ENCODE data around the gene PRKAR1B.
"Not testable (repeated sequence)": the region's sequence is repeated elsewhere in the genome, so short reads cannot be mapped to it uniquely, and the experiment has no call there.

The PRKAR1B gene

DNA sequence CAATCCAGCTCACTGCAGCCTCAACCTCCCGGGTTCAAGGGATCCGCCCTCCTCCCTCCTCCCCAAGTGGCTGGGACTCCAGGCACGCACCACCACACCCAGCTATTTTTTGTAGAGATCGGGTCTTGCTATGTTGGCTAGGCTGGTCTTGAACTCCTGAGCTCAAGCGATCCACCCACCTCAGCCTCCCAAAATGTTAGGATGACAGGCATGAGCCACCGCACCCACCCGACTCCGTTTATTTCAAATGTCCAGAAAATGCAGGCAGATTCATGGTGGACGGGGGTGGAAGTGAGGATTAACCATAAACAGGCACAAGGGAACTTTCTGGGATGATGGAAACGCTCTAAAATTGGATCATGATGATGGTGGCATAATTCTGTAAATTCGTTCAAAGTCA, 85.1 kb downstream of the PRKAR1B start:
- DNase-seq (ENCODE audit: low read depth) = no peak
- no peak overlapping the region for H3K4me3 ChIP-seq (ENCODE audit: low read length)
- no peak for TF ChIP-seq CTCF (IDR thresholded peaks at IDR 0.05; ENCODE audit: insufficient read depth, low read depth, low read length, missing control alignments)

- H3K4me3 ChIP-seq (ENCODE audit: low read length) = no peak overlapping the region
- no peak for DNase-seq (ENCODE audit: low read depth)
- TF ChIP-seq CTCF (IDR thresholded peaks at IDR 0.05; ENCODE audit: insufficient read depth, low read depth, low read length, missing control alignments) = no peak
These were observed 85.8 kb downstream of the PRKAR1B start for GRCh38 chr7:641269-641671.

DNA sequence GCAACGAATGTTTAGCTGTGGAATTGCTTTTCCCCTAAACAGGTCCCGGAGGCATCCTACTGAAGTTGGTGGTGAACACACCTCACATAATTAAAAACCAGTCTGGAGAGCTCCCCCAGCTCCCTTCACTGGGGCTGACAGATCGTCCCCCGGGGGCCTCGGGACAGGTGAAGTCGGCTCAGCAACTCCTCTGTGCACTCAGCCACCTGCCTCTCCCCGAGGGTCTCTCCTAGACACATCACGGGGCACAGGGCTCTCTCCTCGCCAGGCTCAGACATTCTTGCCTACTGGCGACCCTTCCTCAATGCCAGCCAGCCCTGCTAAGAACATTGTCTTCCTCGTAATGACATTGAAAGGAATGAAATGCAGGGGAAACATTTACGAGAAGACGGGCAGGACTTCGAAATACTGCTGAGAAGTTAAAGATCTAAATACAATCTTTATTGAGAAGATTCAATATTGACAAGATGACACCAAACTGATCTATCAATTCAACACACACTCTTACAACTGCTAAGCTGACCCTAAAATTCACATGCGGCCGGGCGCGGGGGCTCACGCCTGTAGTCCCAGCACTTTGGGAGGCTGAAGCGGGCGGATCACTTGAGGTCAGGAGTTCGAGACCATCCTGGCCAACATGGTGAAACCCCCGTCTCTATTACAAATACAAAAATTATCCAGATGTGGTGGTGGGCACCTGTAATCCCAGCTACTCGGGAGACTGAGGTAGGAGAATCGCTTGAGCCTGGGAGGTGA, 88.6 kb downstream of the PRKAR1B start:
- H3K4me3 ChIP-seq (ENCODE audit: low read length) = no peak overlapping the region
- no peak for DNase-seq (ENCODE audit: low read depth)
- no peak for TF ChIP-seq CTCF (IDR thresholded peaks at IDR 0.05; ENCODE audit: insufficient read depth, low read depth, low read length, missing control alignments)

- DNase-seq (ENCODE audit: low read depth) = no peak
- no peak for TF ChIP-seq CTCF (IDR thresholded peaks at IDR 0.05; ENCODE audit: insufficient read depth, low read depth, low read length, missing control alignments)
- no peak overlapping the region for H3K4me3 ChIP-seq (ENCODE audit: low read length)
These were observed 89.3 kb downstream of the PRKAR1B start for GRCh38 chr7:637826-638225.

GRCh38 chr7:636396-636795, 90.7 kb downstream of the PRKAR1B start:
- TF ChIP-seq CTCF (IDR thresholded peaks at IDR 0.05; ENCODE audit: insufficient read depth, low read depth, low read length, missing control alignments) = no peak
- H3K4me3 ChIP-seq (ENCODE audit: low read length) = no peak overlapping the region
- no peak for DNase-seq (ENCODE audit: low read depth)

DNA sequence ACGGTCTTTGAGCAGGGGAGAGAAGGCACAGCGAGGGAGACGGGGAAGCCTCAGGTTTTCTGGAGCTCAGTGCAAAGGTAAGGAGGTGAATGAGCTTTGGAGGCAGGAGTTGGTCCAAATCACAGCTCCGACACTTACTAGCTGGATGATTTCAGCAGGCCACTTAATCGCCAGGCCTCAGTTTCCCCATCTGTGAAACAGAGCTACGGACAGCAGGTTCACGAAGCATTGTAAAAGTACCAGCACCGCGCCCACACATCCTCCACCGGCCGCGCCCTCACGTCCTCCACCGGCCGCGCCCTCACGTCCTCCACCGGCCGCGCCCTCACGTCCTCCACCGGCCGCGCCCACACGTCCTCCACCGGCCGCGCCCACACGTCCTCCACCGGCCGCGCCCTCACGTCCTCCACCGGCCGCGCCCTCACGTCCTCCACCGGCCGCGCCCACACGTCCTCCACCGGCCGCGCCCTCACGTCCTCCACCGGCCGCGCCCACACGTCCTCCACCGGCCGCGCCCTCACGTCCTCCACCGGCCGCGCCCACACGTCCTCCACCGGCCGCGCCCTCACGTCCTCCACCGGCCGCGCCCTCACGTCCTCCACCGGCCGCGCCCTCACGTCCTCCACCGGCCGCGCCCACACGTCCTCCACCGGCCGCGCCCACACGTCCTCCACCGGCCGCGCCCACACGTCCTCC, 91.2 kb downstream of the PRKAR1B start:
- not testable (repeated sequence) for DNase-seq (ENCODE audit: low read depth); H3K4me3 ChIP-seq (ENCODE audit: low read length)

GRCh38 chr7:635227-635626, 91.9 kb downstream of the PRKAR1B start:
- H3K4me3 ChIP-seq (ENCODE audit: low read length) = no peak overlapping the region
- no peak for TF ChIP-seq CTCF (IDR thresholded peaks at IDR 0.05; ENCODE audit: insufficient read depth, low read depth, low read length, missing control alignments)
- DNase-seq (ENCODE audit: low read depth) = no peak
